ENCODE measurements around the gene ABLIM3. TPM values are rescaled to one million over a fixed set of nuclear protein-coding genes. Genes with fewer than 3 reads are reported as not detected.
A peak's percentile ranks its signal among the peaks of the same experiment; 100 is the strongest.

The ABLIM3 gene
- total RNA-seq, 2 experiments from 2014 or later = not detected

DNA sequence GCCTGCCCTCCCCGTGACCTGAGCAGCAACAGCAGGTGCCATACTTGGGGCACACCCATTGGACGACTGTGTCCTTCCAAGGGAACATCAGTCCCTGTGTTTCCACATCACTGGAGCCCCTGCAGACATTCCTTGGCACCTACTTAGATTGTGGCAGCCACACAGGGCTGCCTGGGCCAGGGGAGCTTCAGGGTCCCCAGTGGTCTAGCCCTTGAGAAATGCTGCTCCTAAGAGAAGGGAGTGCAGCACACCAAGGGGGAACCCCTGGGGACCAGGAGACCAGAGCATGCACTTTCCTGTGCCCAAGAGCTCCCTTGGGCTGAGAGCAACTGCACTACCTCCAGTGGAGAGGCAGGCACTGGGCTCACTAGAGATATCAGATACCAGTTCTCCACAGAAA is 20.1 kb upstream of the ABLIM3 start:
- Mint-ChIP-seq H3K9me3 (ENCODE audit: insufficient read depth) (no peaks in the 10 kb centered on the region), H3K4me1 (ENCODE audit: low read depth) (no peaks in the 10 kb centered on the region), H3K27me3 (ENCODE audit: low read depth) (peaks cover 13% of the 10 kb centered on the region), H3K27ac (no peak overlapping the region), H3K4me3 (no peak overlapping the region), H3K36me3 (ENCODE audit: low read depth) (no peaks in the 10 kb centered on the region)
- DNase-seq (no peak), ATAC-seq (no peak)
- POLR2A ChIA-PET = no interaction called here
- CTCF ChIA-PET = interaction anchor here (1.7 kb wide), 1 partner anchor 163 kb away, joined by 4 read pairs; no protein-coding TSS in a partner anchor

DNA sequence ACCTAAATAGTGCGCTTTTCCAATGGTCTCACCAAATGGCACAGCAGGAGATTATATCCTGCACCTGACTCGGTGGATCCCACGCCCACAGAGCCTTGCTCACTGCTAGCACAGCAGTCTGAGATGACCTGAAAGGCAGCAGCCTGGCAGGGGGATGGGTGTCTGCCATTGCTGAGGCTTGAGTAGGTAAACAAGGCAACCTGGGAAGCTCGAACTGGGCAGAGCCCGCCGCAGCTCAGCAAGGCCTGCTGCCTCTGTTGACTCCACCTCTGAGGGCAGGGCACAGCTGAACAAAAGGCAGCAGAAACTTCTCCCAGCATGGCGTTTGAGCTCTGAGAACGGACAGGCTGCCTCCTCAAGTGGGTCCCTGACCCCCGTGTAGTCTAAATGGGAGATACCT is 18.1 kb upstream of the ABLIM3 start:
- CTCF ChIA-PET = no interaction called here
- H3K4me3 Mint-ChIP-seq = no peak overlapping the region
- no peaks in the 10 kb centered on the region for H3K4me1 Mint-ChIP-seq (ENCODE audit: low read depth)
- no peak for DNase-seq
- H3K27ac Mint-ChIP-seq = no peak overlapping the region
- no peaks in the 10 kb centered on the region for H3K9me3 Mint-ChIP-seq (ENCODE audit: insufficient read depth)
- H3K36me3 Mint-ChIP-seq (ENCODE audit: low read depth) = no peaks in the 10 kb centered on the region
- H3K27me3 Mint-ChIP-seq (ENCODE audit: low read depth) = peaks cover 9% of the 10 kb centered on the region
- no peak for ATAC-seq
- POLR2A ChIA-PET = no interaction called here

DNA sequence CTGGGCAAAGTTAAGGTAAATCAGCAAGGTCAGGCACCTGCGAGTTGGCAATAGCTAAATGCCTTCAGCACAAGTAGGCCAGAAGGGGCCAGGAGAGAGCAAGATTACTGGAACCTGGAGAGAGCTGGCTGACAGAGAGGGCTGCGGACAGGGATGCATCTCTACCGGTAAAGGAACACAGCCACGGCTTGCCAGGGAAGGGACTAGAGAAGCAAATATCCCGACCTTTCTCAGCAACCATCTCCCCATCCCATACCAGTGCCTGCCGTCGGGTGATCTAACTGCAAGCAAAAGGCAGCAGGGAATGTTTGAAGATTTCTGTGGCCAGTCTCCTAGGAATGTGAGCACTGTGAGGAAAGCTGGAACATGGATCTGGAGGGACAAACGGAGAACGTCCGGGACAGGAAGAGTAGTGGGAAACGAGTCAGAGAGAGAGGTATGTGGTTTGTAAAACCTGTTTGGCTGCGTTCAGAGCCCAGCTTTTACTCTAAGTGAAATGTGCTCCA is 15.9 kb upstream of the ABLIM3 start:
- DNase-seq = no peak
- CTCF ChIA-PET = no interaction called here
- ATAC-seq = no peak
- no peaks in the 10 kb centered on the region for H3K4me1 Mint-ChIP-seq (ENCODE audit: low read depth)
- no peak overlapping the region for H3K27ac Mint-ChIP-seq
- peaks cover 13% of the 10 kb centered on the region for H3K27me3 Mint-ChIP-seq (ENCODE audit: low read depth)
- no peaks in the 10 kb centered on the region for H3K36me3 Mint-ChIP-seq (ENCODE audit: low read depth)
- H3K4me3 Mint-ChIP-seq = no peak overlapping the region
- POLR2A ChIA-PET = no interaction called here
- H3K9me3 Mint-ChIP-seq (ENCODE audit: insufficient read depth) = no peaks in the 10 kb centered on the region

DNA sequence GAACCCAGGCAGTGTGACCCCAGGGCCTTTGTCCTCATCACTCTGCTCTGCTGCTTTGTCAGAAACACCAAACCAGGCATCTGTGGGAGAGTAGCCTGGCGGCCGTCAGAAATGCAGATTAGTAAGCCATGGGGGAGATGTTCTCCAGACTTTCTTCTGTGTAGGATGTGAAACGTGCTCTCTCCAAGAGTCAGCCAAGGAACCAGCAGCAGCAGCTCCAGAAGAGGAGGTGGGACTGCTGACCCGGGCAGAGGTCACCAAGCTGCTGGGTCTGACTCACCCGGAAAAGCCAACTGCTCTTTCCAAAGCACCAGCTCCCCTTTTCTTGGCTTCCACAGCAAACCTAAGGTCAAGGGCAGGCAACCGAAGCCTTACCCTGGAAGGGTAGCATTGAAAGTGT is 14.4 kb upstream of the ABLIM3 start:
- ChIA-PET POLR2A (no interaction called here), CTCF (interaction anchor here (0.9 kb wide), 1 partner anchor 56 kb away, joined by 3 read pairs; no protein-coding TSS in a partner anchor)
- no peak for ATAC-seq
- H3K4me3 Mint-ChIP-seq = no peak overlapping the region
- H3K27ac Mint-ChIP-seq = no peak overlapping the region
- no peaks in the 10 kb centered on the region for H3K36me3 Mint-ChIP-seq (ENCODE audit: low read depth)
- H3K9me3 Mint-ChIP-seq (ENCODE audit: insufficient read depth) = no peaks in the 10 kb centered on the region
- H3K27me3 Mint-ChIP-seq (ENCODE audit: low read depth) = peaks cover 13% of the 10 kb centered on the region
- no peak for DNase-seq
- H3K4me1 Mint-ChIP-seq (ENCODE audit: low read depth) = no peaks in the 10 kb centered on the region

DNA sequence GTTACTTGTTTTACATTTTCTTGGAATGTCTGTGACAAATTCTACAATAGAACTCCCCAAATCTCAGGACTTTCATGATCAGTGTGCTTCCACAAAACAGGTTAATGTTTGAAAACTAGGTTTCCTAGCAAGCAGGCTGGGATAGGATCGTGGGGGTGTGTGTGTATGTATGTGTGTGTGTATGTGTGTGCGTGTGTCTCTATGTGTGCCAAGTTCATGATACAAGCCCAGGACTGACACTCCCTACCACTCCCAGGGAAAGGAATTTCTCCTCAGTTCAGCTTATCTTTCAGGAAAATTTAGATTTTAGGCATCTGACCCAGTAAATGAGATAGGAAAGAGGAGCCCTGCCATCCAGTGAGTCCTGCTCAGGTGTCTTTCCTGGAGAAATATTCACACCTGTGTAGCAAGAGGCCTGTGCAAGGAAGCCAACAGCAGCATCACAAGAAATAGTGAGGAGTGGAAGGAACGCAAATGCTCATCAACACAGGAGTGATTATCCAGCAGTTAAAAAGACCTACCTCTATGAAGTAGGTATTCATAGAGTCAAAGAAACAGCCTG is 13.8 kb upstream of the ABLIM3 start:
- no peaks in the 10 kb centered on the region for H3K9me3 Mint-ChIP-seq (ENCODE audit: insufficient read depth)
- no peaks in the 10 kb centered on the region for H3K4me1 Mint-ChIP-seq (ENCODE audit: low read depth)
- H3K27me3 Mint-ChIP-seq (ENCODE audit: low read depth) = peaks cover 13% of the 10 kb centered on the region

DNA sequence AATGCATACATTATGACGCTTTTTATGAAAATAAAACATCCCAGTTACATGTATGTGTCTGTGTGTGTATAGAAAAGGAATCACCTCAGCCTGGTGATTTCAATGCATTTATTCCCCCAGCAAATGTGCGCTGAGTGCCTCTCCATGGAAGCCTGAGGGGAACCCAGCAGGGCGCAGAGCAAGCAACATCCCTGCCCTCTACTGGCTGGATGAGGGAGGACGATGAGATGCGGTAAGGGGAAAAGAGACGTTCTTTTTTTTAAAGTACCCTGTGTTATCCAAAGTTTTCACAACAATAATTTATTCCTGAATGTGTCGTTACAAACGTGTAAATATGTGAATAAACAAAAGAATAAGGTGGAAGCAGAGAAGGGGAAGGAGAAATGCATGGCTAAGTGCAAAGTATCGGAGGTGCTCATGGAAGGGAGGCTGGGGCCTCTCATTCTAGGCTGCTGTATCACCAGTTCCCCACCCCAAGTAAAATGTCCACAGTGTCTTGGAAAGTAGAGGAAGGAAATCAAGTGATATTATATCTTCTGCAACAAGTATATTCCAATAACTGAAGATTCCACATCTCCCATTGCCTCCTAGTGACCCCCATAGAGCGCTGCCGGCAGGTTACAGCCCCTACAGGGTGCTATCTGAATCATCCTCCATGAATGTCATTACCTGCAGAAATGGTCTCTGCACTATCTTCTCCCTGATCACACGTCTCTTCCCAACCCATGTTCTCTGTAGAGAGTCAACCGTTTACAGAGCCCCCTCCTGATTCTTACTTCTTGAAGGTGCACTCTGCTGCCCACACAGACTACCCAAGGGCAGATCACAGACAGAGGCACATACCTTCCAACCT is 13.0 kb upstream of the ABLIM3 start:
- POLR2A ChIA-PET = no interaction called here
- no peaks in the 10 kb centered on the region for H3K9me3 Mint-ChIP-seq (ENCODE audit: insufficient read depth)
- peak; percentile 69 for ATAC-seq
- H3K27me3 Mint-ChIP-seq (ENCODE audit: low read depth) = peaks cover 16% of the 10 kb centered on the region
- H3K27ac Mint-ChIP-seq = no peak overlapping the region
- no peak overlapping the region for H3K4me3 Mint-ChIP-seq
- H3K36me3 Mint-ChIP-seq (ENCODE audit: low read depth) = no peaks in the 10 kb centered on the region
- CTCF ChIA-PET = interaction anchor here (0.9 kb wide), 1 partner anchor 55 kb away, joined by 3 read pairs; no protein-coding TSS in a partner anchor
- peak; percentile 23 for DNase-seq
- H3K4me1 Mint-ChIP-seq (ENCODE audit: low read depth) = no peaks in the 10 kb centered on the region

More for the DNA sequence above, 13.8 kb upstream of the ABLIM3 start:
- ATAC-seq (no peak), DNase-seq (no peak)
- Mint-ChIP-seq H3K27ac (no peak overlapping the region), H3K4me3 (no peak overlapping the region), H3K36me3 (ENCODE audit: low read depth) (no peaks in the 10 kb centered on the region)
- POLR2A ChIA-PET = no interaction called here
- CTCF ChIA-PET = interaction anchor here (0.9 kb wide), 1 partner anchor 56 kb away, joined by 3 read pairs; no protein-coding TSS in a partner anchor

DNA sequence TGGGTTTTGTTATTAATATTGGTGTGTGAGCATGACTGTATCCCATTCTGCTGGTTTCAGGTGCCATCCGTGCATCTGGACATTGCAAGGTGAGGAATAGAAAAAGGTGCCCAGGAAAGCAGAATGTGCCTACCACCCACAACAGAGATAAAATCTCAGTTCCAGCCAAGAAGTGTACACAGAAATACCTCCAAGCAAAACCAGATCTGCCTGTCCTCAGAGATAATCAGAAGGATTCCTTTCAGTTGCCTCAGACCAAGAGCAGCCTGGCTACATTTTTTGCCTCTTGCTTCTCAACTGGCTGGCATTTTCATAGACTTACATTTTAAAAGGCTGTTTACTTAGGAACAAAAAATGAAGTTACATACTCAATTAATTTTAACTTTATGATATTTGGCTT is 12.1 kb upstream of the ABLIM3 start:
- Mint-ChIP-seq H3K4me3 (no peak overlapping the region), H3K36me3 (ENCODE audit: low read depth) (no peaks in the 10 kb centered on the region), H3K27ac (no peak overlapping the region), H3K9me3 (ENCODE audit: insufficient read depth) (no peaks in the 10 kb centered on the region), H3K27me3 (ENCODE audit: low read depth) (peaks cover 22% of the 10 kb centered on the region), H3K4me1 (ENCODE audit: low read depth) (no peaks in the 10 kb centered on the region)
- ChIA-PET CTCF (no interaction called here), POLR2A (no interaction called here)
- DNase-seq (no peak), ATAC-seq (no peak)

DNA sequence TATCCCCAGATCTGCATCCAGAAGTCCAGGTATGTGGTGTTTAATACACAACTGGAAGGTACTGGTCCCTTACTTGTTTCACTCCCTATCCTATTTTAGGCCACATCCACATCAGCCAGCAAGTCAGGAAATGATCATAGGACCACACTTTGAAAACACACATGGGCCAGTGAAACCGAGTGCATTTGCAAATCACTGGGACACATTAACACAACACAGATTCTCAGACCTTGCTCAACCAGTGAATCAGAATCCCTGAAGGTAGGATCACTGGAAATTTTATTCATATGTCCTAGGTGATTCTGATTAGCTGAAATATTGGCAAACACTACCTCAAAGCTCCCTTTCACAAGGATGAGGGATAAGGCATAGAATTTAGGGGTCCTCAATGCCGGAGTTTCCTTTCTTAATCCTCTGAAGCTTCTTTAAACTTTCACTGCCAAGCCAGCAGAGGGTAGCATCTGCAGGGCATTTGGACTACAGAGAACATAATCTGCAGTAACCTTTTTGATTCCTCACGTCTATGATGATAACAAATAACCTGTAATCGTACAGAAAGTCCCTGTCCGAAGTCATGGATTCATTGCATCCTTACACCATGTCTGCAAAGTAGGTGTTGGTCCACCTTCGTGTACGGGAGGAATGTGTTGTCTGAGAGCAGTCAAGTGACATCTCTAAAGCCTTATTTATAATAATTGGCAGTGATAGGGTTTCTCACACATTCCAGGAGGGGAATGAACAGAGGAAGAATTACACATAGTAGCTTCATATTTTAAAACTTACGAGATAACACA is 11.0 kb upstream of the ABLIM3 start:
- H3K27ac Mint-ChIP-seq = no peak overlapping the region

DNA sequence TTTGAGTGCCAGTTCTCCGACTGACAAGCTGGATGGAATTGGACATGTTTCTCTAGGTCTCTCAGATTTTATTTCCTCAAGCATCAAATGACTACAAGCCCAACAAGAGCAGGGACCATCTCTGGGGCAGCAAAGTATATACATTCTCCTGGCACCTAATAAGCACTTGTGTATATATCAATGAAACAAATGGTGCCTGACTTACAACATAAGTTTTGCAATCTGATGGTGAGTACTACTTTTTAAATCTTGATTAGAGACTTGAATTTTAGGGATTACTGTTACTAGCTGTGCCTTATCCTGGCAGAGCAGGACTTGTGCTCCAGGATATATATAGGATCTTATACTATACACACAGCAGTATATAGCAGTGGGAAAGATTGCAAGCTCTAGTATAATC is 8.8 kb upstream of the ABLIM3 start:
- H3K36me3 Mint-ChIP-seq (ENCODE audit: low read depth) = no peaks in the 10 kb centered on the region
- no peaks in the 10 kb centered on the region for H3K4me1 Mint-ChIP-seq (ENCODE audit: low read depth)
- POLR2A ChIA-PET = no interaction called here
- CTCF ChIA-PET = interaction anchor here (1.0 kb wide), 1 partner anchor 133 kb away, joined by 3 read pairs; no protein-coding TSS in a partner anchor
- no peak overlapping the region for H3K27ac Mint-ChIP-seq
- H3K4me3 Mint-ChIP-seq = no peak overlapping the region
- DNase-seq (no peak), ATAC-seq (no peak)
- peaks cover 27% of the 10 kb centered on the region for H3K27me3 Mint-ChIP-seq (ENCODE audit: low read depth)
- H3K9me3 Mint-ChIP-seq (ENCODE audit: insufficient read depth) = no peaks in the 10 kb centered on the region

More for the DNA sequence above, 11.0 kb upstream of the ABLIM3 start:
- Mint-ChIP-seq H3K4me3 (no peak overlapping the region), H3K36me3 (ENCODE audit: low read depth) (no peaks in the 10 kb centered on the region), H3K9me3 (ENCODE audit: insufficient read depth) (no peaks in the 10 kb centered on the region), H3K4me1 (ENCODE audit: low read depth) (no peaks in the 10 kb centered on the region), H3K27me3 (ENCODE audit: low read depth) (peaks cover 23% of the 10 kb centered on the region)
- ChIA-PET POLR2A (no interaction called here), CTCF (interaction anchor here (0.7 kb wide), 1 partner anchor 135 kb away, joined by 3 read pairs; no protein-coding TSS in a partner anchor)
- DNase-seq (no peak), ATAC-seq (no peak)

DNA sequence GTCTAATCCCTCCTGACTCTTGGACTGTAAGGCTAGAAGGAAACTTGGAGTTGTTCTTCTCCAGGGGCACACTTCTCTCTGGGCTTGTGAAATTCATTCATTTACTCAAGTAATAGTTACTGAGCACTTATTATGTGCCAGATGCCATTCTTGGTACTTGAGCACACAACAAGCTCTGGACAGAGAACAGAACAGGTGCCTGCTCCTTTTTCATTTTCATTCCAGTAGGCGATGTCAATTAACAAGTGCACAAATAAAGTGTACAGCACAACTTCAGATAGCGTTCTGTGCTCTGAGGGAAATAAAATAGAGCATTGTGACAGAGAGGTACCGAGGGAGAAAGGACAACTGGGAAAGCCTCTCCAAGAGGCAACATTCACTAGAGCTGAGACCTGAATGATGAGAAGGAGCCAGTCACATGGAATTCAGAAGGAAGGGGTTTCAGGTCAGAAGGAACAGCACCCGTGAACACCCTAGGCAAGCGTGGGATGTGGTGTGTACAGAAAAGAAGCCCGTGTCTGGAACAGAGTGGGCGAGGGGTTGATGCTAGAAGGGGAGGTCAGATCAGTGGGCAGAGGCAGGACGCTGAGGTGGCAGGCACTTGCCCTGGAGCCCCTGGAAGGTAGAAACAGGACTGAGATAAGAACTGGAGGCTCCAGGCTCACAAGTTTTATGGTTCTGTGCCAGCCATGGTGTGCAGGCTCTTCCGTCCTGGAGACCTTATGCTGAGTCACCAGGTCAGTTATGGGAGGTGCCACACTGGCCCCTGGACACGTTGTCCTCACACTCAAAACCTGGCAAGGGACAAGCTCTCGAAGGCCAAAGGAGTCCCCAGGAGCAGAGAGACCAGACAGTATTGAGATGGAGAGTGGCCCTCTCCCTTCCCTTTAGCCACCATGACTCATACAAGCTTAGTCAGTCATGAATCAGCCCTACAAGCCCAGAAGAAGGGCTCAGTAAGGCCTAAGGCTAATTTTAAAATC is 7.2 kb upstream of the ABLIM3 start:
- H3K36me3 Mint-ChIP-seq (ENCODE audit: low read depth) = no peaks in the 10 kb centered on the region
- ATAC-seq = no peak
- ChIA-PET POLR2A (no interaction called here), CTCF (interaction anchor here (0.6 kb wide), 1 partner anchor 677 kb away, joined by 3 read pairs; no protein-coding TSS in a partner anchor)
- H3K27me3 Mint-ChIP-seq (ENCODE audit: low read depth) = peaks cover 28% of the 10 kb centered on the region
- no peak overlapping the region for H3K27ac Mint-ChIP-seq
- DNase-seq = no peak
- no peak overlapping the region for H3K4me3 Mint-ChIP-seq
- no peaks in the 10 kb centered on the region for H3K9me3 Mint-ChIP-seq (ENCODE audit: insufficient read depth)
- no peaks in the 10 kb centered on the region for H3K4me1 Mint-ChIP-seq (ENCODE audit: low read depth)

Data from activated CD8-positive, alpha-beta T cell treated with anti-CD3 and anti-CD28 coated beads, Interleukin-2, amount 10 ng/mL, durations not matched to agents 7 days and 5 days (primary cell).